DMS79 (cell line): ENCODE measurements around the gene ERCC4.
"Not testable (repeated sequence)": the region's sequence is repeated elsewhere in the genome, so short reads cannot be mapped to it uniquely, and the experiment has no call there.

Experiments
- DNase-seq: peaks from one replicate; lab custom pipeline; 2025; lab: John Stamatoyannopoulos, UW

ERCC4 gene

DNA sequence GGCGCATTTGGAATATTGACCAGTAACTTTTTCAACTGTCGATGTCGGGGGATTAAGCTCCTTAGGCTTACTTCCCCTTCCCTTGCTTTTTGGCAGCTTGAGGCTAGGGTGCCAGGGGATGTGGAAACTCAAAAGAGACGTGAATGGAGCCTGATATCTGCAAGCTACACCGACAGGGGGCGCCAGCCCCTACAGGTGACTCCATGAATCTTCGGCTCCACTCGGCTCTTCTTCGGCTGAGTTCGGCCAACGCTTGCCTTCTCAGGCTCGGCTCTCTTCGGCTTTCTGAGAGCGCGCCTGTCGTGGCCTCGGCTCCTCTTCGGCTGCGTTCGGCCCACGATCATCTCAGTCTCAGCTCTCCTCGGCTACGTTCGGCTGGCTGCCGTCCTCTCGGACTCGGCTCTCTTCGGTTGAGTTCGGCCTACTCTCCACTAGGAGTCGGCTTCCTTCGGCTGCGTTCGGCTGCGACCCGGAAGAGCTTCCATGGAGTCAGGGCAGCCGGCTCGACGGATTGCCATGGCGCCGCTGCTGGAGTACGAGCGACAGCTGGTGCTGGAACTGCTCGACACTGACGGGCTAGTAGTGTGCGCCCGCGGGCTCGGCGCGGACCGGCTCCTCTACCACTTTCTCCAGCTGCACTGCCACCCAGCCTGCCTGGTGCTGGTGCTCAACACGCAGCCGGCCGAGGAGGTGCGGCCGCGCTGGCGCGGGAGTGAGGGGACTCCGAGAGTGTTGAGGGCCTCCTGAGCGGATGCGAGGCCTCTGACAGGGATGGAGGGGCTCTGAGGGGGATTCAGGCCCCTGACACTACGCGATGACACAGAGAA, at the start of gene ERCC4:
Gene ERCC4 (plus strand): TSS at position 472 of the 827 bp plus-strand sequence. CDS start 12 bp downstream, at position 484.
- peak; percentile 98 for DNase-seq

DNA sequence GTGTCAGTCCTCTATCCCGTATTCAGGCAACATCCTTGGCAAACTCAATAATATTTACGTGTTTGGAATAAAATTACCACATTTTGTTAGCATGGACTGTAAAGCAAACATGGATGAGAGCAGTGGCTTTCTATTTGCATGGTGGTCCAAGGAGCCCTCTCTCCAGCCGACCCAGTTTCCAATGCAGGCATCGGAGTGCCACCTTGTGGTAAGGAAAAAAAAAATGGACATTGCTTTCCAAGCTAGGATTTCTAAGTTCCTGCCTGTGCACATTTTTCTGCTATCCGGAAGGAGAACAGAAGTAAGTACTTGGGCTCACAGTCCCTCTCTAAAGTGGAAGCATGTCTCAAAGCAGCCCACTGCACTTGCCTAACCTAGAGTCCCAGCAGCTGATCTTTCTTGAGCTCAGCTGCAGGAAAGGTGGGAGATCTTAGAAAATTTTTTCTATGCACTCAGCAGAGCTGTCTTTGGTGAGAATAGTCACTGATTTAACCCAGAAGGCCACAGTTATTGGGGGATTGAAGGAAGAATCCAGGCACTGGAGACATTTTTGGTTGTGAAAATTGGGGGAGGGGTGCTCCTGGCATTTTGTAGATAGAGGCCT, 46.0 kb upstream of the ERCC4 start:
- DNase-seq: no peak

DNA sequence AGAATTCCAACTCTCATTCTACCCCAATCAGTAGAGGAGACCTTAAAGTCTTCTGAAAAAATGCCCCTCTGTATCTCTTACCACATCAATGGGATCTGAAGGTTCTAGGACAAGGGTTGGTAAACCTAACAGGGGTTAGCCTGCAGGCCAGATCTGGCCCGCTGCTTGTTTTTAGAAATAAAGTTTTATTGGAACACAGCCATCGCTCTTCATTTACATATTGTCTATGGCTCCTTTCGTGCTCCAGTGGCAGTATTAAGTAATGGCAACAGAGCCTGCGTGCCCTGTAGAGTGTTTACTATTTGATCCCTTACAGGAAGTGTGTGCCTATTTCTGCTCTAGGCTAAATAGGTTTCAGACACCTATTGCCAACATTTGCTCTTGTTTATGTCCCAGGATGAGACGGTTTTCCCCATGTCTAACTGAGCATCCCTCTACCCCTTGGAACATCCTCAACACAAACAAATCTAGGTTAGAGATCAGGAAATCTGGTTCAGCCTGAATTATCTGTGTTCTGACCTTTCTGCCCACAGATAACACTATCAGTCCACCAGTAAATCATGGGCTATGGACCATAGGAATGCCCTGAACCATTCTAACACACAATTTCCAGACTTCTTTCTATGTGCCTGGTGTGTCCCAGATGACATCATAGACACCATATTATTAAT, 44.2 kb upstream of the ERCC4 start:
- no peak for DNase-seq

DNA sequence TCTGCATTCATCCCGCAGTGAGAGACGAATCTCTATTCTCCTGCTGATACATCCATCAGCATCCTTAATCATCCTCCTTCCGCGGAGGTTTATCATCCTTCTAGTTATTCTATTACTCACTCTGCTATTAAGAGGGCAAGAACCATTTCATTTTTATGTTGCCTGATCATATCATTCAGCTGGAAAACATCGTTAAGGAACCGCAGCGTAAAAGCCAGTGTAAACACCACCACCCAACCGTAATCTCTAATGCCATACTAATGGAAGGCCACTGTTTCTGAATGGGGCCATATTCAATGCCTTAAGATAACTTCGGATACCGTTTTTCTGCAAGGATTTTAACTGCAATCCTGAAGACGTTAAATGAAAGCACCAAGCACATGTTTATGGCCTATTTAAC, 36.7 kb upstream of the ERCC4 start:
- peak; percentile 12 for DNase-seq

DNA sequence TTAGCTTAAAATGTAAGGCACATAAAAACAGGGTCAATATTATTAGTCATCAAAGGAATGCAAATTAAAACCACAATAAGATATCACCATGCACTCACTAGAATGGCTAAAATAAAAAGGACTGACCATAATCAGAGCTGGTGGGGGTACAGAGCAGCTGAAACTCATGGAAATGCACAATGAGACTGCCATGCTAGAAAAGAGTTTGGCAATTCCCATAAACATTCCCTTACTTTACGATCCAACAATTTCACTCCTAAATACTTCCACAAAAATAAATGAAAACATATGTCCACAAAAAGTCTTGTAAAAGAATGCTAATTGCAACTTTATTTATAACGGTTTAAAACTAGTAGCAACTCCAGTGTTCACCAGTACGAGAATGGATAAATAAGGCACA, 36.1 kb upstream of the ERCC4 start:
- no peak for DNase-seq

DNA sequence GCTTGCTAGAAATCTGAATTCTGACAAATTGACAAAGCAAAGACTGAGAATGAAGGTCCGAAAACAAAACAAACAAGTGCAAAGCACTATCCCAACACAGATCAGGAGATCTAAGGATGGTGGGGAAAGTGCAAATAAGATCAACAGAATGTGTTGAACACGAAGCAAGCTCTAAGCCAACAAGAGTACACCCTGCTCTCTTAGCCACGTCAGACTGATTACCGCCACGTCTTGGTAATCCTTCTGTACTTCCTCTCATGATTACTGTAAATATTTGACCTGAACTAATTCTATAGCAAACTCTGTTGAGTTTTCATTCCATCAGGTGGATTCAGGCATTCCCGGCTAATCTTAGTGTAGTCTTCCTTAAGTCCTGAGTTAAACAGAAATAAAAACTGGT, 34.3 kb upstream of the ERCC4 start:
- no peak for DNase-seq

DNA sequence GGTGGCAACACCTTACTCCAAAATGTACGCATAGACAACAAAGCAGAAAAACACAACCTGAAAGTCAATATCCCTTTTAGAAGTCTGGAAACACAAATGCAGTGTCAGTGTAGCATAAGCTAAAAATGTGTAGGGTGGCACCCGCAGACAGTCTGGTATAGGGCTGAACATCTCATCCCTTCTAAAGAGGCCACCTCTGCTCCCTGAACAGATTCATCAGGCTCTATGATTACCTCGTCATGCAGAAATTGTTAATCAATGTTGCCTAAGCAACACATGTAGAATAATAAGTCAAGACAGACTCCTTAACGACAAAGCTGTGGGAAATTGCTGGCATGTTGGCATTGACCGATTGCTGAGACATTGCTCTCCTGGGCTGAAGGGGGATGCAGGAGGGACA, 33.3 kb upstream of the ERCC4 start:
- no peak for DNase-seq

DNA sequence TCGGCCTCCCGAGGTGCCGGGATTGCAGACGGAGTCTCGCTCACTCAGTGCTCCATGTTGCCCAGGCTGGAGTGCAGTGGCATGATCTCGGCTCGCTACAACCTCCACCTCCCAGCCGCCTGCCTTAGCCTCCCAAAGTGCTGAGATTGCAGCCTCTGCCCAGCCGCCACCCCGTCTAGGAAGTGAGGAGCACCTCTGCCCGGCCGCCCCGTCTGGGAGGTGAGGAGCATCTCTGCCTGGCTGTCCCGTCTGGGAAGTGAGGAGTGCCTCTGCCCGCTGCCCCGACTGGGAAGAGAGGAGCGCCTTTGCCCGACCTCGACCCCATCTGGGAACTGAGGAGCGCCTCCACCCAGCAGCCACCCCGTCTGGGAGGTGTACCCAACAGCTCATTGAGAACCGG, 30.6 kb upstream of the ERCC4 start:
- DNase-seq: not testable (repeated sequence)

DNA sequence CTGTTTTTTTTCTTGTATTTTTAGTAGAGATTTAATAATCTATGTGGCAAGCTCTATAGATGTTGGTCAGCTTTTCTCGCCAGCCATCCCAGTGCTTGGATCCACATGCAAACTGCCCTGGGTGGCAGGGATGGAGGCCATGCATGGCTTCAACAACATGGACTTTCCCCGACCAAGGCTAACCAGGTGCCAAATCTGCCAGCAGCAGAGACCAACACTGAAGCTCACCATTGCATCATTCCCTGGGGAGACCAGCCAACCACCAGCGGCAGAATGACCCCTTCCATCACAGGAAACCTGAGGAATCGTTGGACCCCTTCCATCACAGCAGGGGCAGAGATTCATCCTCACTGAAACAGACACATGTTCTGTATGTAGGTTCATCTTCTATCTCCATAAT, 27.7 kb upstream of the ERCC4 start:
- no peak for DNase-seq

DNA sequence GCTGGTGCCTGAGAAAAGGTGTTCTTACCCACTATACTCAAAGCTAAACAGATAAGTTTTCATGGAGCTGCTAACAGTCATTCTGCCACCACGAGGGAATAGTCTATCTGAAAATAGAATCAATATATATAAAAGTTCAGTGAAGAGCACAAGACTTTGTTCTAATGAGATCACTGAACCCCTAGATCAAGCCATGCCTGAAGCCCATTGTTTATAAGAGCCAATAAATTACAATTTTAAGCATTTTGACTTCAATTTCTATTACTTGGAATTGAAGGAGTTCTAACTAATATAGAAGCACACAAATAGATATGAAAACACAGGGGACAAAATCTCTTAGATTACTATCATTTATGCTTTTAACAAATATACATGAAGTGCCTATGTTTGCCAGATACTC, 24.4 kb upstream of the ERCC4 start:
- DNase-seq: no peak

DNA sequence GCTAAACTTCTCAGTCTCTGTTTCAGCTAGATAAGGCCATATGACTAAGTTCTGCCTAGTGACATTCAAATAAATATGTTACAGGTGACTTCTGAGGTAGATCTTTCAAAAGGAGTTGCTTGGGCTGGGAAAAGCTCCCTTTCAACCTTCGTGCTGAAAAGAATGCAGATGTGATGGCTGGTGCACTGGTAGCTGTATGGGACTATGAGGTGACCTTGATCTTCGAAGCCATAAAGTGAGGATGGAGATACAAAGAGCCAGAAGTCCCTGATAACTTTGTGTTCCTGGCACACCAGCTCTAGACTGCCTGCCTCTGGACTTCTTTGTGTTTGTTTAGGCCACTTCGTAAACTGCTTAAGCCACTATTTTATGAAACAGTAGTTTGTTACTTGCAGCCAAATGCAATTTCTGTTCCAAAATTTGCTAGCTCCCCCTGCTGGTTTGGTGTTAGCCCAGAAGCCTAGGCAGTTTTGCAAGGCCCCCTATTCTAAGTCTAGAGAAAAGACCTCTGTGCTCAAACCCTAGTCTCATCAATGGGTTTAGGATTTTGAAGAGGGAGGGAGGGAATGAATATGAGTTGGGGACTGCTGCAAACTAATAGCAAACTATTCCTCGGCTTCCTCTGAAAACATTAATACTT, 23.3 kb upstream of the ERCC4 start:
- DNase-seq: no peak

DNA sequence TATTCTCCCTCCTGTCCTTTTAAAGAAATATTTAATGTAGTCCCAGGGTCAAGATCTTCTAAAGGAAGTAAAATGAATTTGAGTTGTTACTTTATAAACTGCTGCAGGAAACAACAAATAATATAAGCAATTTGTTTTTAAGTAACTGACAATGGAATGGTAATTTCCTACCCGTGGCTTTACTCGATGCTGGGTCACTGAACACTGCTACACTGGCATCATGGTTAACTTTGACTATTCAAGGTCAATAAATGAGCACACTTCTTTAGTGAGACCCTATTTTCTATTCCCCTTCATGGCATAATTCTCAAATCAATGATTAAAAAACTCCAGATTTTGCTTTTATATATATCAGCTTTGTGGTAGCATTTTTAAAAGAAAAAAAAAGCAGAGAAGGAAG, 22.1 kb upstream of the ERCC4 start:
- DNase-seq: no peak

DNA sequence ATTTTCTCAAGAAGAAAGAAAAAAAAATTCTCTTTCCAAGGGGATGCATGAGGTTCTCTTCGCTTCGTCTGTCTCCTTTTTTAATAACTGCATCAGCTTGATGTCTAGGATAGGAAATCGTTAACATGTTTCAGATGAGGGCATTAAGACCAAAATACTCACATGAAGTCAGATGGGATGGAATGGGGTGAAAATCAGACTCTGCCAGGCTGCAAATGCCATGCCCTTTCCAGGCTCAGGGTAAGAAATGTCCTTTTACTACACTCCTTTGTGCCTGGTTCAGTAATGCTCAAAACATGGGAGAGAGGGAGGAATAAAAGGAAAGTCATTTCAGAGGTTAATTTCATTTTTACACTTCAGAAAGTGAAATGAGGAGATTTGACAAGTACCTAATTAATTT, 21.7 kb upstream of the ERCC4 start:
- no peak for DNase-seq

DNA sequence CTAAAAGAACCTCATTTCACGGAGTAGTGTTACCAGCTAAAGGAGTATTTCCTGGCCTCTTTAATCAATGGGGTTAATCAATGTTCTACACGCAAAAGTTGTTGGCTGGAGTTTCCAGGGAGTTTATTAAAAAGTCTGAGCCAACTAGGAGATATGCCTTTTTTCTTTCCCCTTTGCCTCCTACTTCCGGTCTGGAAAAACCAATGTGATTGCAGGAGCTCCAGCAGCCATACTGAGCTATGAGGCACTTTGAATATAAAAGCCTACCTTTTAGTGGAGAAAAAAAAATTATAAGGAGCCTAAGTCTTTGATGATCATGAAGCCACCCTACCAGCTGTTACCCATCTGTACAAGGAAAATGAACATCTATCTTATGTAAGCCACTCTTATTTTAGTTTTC, 17.9 kb upstream of the ERCC4 start:
- DNase-seq: no peak

DNA sequence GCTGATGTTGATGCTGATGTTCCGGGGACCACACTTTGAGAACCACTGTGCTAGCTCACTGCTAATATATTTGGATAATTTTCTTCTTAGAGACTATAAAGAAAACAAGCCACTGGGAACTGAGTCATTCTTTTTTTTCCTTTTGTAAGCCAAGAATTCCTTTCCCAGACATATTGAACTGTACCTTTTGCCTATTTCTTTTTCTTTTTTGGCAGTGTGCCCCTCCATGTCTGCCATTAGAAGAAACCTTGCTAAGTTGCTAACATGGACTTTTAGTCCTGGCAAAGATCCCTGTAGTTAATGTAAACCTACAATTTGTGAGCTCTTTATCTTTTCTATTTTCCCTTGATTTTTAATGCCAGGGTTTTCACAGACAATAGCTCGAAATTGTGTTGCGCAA, 17.3 kb upstream of the ERCC4 start:
- DNase-seq: no peak

DNA sequence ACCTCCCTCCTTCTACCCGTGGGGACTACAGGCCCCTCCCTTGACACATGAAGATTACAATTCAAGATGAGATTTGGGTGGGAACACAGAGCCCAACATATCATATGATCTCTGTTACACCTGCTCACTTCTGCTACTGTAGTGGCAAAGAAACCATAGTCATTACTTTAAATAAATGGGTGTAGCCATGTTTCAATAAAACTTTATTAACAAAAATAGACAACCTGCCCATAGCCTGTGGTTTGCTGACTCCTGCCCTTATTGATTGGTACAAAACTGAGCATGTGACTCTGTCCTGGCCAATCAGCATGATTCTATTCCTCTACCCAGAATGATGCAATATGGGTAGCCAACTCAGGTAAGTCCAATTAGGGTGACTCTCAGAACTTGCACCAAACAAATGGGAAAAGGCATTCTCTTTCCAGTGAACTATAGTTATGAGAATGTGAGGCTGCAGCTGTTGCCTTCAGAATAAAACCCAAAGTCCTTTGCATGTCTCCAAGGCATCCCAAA, 15.7 kb upstream of the ERCC4 start:
- no peak for DNase-seq

DNA sequence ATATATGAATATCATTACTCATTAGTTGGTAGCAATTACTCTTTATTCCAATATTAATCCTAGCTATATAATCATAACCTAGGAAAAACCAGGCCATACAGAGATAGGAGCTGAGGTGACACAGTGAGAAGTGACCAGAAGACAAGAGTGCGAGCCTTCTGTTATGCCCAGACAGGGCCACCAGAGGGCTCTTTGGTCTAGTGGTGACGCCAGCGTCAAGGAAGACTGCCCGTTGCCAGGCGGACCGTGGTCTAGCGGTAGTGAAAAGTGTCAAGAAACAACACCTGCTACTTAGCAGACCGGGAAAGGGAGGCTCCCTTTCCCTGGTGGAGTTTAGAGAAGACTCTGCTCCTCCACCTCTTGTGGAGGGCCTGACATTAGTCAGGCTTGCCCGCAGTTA, 15.1 kb upstream of the ERCC4 start:
- DNase-seq: not testable (repeated sequence)

DNA sequence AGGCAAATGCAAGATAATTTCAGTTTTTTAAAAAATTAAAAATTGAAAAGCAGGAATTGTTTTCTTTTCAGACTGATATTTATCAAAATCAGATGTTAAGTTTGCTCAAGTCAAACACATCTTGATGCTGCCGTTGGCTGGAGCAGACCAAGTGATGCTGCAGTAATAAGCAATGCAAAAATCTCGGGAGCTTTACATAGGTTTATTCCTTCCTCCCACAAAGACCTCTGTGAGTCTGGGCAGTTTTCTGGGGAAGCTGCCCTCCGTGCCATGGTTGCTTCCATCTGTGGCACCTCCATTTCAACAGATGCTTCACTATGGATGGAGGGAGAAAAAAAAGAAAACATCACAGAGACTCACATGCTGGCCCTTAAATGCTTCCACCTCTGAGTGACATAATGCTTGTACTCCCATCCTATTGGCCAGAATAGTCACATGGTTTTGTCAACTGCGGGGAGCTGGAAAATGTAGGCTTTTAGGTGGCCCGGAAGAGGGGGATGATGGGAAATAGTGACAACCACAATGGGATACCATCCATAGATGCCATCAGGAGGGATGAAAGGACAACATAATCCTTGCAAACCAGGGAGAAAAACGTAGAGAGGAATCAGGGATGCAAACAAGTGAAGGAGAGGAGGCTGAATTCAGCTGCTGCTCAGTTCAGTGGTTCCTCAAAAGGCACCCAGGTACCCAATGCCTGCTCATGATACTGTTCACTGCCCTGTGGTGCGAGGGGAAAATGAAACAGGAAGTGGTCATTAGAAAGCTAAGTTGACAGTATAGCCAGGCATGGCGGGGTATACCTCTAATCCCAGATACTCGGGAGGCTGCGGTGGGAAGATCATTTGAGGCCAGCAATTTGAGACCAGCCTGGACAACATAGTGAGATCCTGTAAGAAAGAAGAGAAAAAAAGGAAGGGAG, 13.5 kb upstream of the ERCC4 start:
- no peak for DNase-seq

DNA sequence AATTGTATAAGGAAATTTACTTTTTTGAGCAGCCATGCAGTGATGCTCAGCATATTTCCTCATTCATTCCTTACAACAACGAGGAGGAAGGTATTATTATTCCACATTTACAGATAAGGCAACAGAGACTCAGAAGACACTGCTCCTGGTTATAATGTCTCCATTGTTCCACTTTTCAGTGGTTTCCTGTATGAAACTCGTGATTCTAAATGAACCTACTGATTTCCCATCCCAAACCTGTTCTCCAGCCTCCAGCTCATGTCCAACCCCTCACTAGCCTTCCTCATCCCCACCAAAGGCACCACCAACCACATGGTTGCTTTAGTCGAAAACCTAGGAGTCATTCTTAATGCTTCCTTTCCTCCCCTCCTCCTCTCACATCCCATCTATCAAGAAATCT, 12.5 kb upstream of the ERCC4 start:
- DNase-seq: no peak

DNA sequence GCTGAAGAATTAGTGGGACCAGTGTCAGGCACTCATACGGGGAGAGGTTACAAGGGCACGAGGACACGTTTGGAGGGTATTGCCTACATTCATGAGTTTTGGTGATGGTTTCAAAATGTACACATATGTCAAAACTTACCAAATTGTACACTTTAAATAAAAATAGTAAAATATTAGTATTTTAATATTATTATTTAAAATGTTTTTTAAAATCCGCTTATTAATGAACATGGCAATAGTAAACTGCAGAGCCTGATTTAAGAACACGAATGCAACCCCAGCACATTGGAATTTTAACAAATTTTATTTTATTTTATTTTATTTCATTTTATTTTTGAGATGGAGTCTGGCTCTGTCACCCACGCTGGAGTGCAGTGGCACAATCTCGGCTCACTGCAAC, 10.9 kb upstream of the ERCC4 start:
- no peak for DNase-seq

DNA sequence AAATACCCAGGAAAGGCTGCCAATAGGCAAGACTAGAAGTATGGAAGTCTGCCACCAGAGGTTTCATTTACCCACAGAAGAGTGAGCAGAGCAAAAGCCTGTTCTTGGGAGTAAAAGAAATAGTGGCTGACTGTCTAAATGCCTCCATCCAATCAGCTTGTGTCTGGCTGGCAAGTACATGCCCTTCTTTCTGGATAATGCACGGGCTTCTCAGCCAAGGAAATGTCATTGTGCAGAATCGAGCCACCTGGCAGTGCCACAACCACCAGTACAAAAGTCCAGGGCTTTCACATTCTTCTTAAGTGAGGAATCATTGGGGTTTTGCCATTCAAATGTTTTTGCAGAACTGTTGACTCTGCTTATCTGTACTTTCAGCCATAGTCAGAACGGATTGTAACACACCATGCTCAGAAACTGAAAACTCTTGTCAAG, 10.1 kb upstream of the ERCC4 start:
- no peak for DNase-seq
